ENCODE data around the gene NDUFB6.

Gene NDUFB6

DNA sequence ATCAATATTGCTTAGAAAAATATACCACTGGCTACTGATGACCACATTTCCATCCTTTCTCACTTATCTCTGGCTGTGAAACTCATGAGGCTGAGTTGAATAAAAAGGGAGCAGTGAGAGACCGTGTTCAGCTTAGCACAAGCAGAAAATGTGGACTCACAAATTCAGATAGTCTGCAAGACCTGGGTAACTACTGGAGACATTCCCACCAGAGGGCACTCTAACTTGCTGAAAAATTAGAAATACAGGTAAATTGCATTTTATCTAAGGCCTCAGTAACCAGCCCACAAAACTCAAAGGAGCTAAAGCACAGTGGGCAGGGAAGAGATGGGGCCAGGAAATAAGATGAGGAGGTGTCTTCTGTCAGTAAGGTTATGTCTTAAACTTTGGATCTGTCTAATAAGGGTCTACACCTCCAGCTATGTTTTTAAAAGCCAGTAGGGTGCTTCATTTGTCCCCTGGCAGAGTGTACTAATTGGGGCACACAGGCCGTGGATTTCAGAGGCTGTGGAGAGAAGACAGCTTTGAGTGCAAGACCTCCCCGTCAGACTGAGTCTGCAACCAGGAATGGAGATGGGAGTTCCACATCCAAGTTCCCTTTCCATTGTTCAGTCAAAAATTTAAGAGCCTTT lies 8.7 kb upstream of the NDUFB6 start:
- Histone ChIP-seq H3K27ac (ENCODE audit: low read length) (peak overlapping the region; percentile 36; the same call in 1 of the 2 replicates), H3K27me3 (replicated peaks; ENCODE audit: insufficient read depth, low read length) (no peaks in the 10 kb centered on the region), H3K9me3 (replicated peaks; ENCODE audit: insufficient read depth, low read length) (no peaks in the 10 kb centered on the region), H3F3A (ENCODE audit: insufficient read depth, low read length) (peaks cover 24% of the 10 kb centered on the region), H2AFZ (ENCODE audit: low read length) (peak overlapping the region; percentile 66), H3K36me3 (replicated peaks; ENCODE audit: insufficient read depth, low read length) (no peaks in the 10 kb centered on the region), H3K4me2 (ENCODE audit: low read depth, low read length) (peak overlapping the region; percentile 72), H3K4me1 (ENCODE audit: low read length) (peaks cover 30% of the 10 kb centered on the region), H4K20me1 (ENCODE audit: insufficient read depth, low read length) (no peaks in the 10 kb centered on the region), H3K9ac (ENCODE audit: low read length) (no peak overlapping the region), H3K79me2 (ENCODE audit: low read length) (no peaks in the 10 kb centered on the region), H3K4me3 (ENCODE audit: low read length) (peak overlapping the region; percentile 3; the same call in 1 of the 2 replicates), H3K9me2 (replicated peaks; ENCODE audit: insufficient read depth, low read length) (no peaks in the 10 kb centered on the region)
- DNase-seq: peak; percentile 81
- TF ChIP-seq CTCF (IDR thresholded peaks at IDR 0.05; ENCODE audit: low read length) (peak; percentile 81), EZH2phosphoT487 (IDR thresholded peaks at IDR 0.05; ENCODE audit: low read length) (no peak)

DNA sequence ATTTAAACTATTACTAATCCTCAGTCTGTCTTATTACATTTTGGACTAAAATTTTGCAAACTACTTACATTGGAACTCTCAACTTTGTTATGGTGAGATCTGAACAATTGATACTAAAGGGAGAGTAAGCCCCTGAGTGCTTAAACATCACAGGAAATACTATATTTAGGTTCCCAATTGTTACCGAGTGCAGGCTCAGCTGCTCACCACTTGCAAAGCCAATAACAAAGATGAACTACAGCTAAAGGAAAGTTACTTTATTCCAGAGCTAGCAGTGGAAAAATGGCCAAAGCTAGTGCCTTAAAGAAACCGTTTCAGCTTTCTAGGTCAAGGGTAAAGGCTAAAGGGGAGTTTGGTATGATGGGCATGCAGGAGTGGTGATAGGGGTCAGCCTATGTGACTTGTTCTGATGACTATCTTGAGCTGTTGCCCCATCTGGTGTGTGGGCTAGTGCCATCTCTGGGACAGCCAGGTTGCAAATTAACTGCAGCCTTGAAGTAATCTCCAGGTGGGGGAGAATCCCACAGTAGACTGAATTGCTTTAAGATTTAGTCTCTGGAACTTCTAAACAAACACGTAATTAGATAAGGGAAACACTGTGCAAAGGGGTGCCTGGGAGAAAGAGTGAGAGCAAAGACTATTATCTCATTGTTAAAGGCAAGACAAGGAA lies 7.8 kb upstream of the NDUFB6 start:
- no peaks in the 10 kb centered on the region for H4K20me1 ChIP-seq (ENCODE audit: insufficient read depth, low read length)
- peak overlapping the region; percentile 66 for H2AFZ ChIP-seq (ENCODE audit: low read length)
- peak overlapping the region; percentile 3; the same call in 1 of the 2 replicates for H3K4me3 ChIP-seq (ENCODE audit: low read length)
- peak overlapping the region; percentile 72 for H3K4me2 ChIP-seq (ENCODE audit: low read depth, low read length)
- no peak overlapping the region; the same call in 1 of the 2 replicates for H3K9ac ChIP-seq (ENCODE audit: low read length)
- DNase-seq: peak; percentile 51
- peak overlapping the region; percentile 36; the same call in 1 of the 2 replicates for H3K27ac ChIP-seq (ENCODE audit: low read length)
- H3K9me2 ChIP-seq (replicated peaks; ENCODE audit: insufficient read depth, low read length): no peaks in the 10 kb centered on the region
- peaks cover 26% of the 10 kb centered on the region for H3F3A ChIP-seq (ENCODE audit: insufficient read depth, low read length)
- H3K79me2 ChIP-seq (ENCODE audit: low read length): no peaks in the 10 kb centered on the region
- H3K4me1 ChIP-seq (ENCODE audit: low read length): peaks cover 36% of the 10 kb centered on the region
- no peaks in the 10 kb centered on the region for H3K36me3 ChIP-seq (replicated peaks; ENCODE audit: insufficient read depth, low read length)
- TF ChIP-seq EZH2phosphoT487 (IDR thresholded peaks at IDR 0.05; ENCODE audit: low read length) (no peak), EZH2 (optimal IDR thresholded peaks at IDR 0.05; ENCODE audit: low read depth, low read length) (no peak), CTCF (IDR thresholded peaks at IDR 0.05; ENCODE audit: low read length) (no peak)
- no peaks in the 10 kb centered on the region for H3K27me3 ChIP-seq (replicated peaks; ENCODE audit: insufficient read depth, low read length)
- no peaks in the 10 kb centered on the region for H3K9me3 ChIP-seq (replicated peaks; ENCODE audit: insufficient read depth, low read length)

DNA sequence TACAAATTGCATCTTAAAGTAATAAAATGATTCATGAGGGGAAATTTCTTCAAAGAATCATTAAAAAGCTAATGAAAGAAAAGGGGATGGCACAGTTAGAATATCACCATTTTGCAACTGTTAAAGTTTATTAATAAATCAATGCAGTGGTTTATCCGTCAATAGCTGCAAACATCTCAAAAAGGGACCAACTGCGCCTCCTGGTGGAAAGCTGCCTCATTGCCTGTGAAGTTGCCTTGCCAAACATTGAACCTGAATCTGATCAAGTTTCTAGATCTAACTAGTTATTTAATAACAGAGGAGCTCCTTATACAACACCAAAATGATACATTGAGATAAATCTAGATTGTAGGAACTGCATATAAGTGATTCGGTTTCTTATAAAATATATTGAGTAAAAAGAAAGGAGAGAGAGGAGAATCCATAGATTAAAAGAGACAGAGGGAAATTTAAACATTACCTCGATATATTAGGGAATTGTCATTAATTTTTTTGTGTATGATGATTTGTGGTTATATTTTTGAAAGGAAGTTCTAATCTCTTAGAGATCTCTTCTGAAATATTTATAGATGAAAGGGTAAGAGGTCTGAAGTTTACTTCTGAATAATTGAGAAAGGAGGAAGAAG lies 6.9 kb upstream of the NDUFB6 start:
- Histone ChIP-seq H3K27me3 (replicated peaks; ENCODE audit: insufficient read depth, low read length) (no peaks in the 10 kb centered on the region), H3K4me3 (ENCODE audit: low read length) (no peak overlapping the region), H3K9me2 (replicated peaks; ENCODE audit: insufficient read depth, low read length) (no peaks in the 10 kb centered on the region), H2AFZ (ENCODE audit: low read length) (no peak overlapping the region), H3K27ac (ENCODE audit: low read length) (no peak overlapping the region), H3K4me1 (ENCODE audit: low read length) (peaks cover 36% of the 10 kb centered on the region), H3K9me3 (replicated peaks; ENCODE audit: insufficient read depth, low read length) (no peaks in the 10 kb centered on the region), H4K20me1 (ENCODE audit: insufficient read depth, low read length) (no peaks in the 10 kb centered on the region), H3K79me2 (ENCODE audit: low read length) (no peaks in the 10 kb centered on the region), H3K9ac (ENCODE audit: low read length) (no peak overlapping the region), H3F3A (ENCODE audit: insufficient read depth, low read length) (peaks cover 26% of the 10 kb centered on the region), H3K4me2 (ENCODE audit: low read depth, low read length) (no peak overlapping the region), H3K36me3 (replicated peaks; ENCODE audit: insufficient read depth, low read length) (no peaks in the 10 kb centered on the region)
- peak; percentile 78 for DNase-seq
- TF ChIP-seq EZH2phosphoT487 (IDR thresholded peaks at IDR 0.05; ENCODE audit: low read length) (no peak), CTCF (IDR thresholded peaks at IDR 0.05; ENCODE audit: low read length) (peak; percentile 93), EZH2 (optimal IDR thresholded peaks at IDR 0.05; ENCODE audit: low read depth, low read length) (no peak)

Data from MM.1S (cell line).